HG03175 (cell line): ENCODE results near the gene CRB1.

Experiments
- ATAC-seq: cut with Tn5 transposase; IDR thresholded peaks from one replicate; pipeline ENCODE4 v1.9.1; 2021; ENCODE audit warnings: mild to moderate bottlenecking, moderate library complexity; ENCODE audit not compliant: unreplicated experiment

The CRB1 gene

GRCh38 chr1:197342044-197342565, 74.1 kb downstream of the CRB1 start:
- ATAC-seq: no peak

- ATAC-seq: no peak
These were observed 74.6 kb downstream of the CRB1 start for GRCh38 chr1:197342669-197343068.

- no peak for ATAC-seq
These were observed 75.7 kb downstream of the CRB1 start for GRCh38 chr1:197343663-197344273.

- ATAC-seq: no peak
These were observed 83.9 kb downstream of the CRB1 start for GRCh38 chr1:197351821-197352440.

- ATAC-seq: no peak
These were observed 87.4 kb downstream of the CRB1 start for GRCh38 chr1:197355248-197355995.

- ATAC-seq: peak; percentile 65
These were observed 88.9 kb downstream of the CRB1 start for GRCh38 chr1:197356723-197357533.

DNA sequence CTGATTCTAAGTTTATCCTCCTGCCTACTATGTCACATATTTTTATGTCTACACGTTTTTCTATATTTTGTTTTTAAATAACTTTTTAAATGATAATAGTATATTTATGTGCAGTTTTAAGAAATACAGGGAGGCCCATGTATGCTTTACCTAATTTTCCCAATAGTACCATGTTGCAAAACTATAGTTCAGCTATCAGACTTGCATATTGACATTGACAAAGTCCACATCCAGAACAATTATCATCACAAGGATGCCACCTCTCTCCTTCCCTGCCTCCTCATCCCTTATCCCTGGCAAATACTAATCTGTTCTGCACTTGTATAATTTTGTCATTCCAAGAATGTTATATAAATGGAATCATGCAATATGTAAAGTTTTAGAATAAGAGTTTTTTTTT, 90.9 kb downstream of the CRB1 start:
- ATAC-seq: no peak

- ATAC-seq: no peak
These were observed 92.0 kb downstream of the CRB1 start for GRCh38 chr1:197360068-197360467.

GRCh38 chr1:197362871-197363270, 94.8 kb downstream of the CRB1 start:
- ATAC-seq: no peak

DNA sequence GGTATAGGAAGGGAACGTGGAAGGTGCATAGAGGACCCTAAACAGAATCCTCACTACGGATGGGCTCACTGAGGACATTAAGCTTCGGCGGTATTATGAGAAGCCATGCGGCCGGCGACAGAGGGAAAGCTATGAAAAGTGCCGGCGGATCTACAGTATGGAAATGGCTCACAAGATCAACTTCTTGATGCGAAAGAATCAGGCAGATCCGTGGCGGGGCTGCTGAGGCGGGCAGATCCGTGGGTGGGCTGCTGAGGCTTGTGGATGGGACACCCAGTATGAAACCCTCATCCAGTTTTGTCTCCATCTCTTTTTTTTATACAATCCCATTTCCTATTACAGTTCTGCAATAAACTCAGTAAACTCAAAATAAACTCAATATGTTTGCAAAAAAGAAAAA, 95.8 kb downstream of the CRB1 start:
- ATAC-seq: no peak

DNA sequence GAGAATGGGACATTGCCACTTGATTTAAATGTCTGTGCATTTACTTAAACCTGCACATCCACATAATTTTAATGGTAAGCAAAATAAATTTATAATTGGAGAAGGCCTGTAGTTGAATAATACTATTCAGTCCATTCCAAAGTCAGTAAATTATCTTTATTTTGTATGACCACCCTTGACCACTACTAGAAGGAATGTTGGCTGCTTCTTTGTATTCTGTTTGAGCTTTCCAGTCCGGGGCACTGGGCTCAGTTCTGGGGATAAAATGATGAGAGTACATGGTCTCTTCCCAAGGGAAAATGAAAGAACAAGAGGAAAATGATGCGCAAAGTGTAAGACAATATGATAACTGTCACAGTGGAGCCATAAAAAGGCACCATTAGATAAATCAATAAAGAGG, 98.9 kb downstream of the CRB1 start:
- ATAC-seq: no peak

DNA sequence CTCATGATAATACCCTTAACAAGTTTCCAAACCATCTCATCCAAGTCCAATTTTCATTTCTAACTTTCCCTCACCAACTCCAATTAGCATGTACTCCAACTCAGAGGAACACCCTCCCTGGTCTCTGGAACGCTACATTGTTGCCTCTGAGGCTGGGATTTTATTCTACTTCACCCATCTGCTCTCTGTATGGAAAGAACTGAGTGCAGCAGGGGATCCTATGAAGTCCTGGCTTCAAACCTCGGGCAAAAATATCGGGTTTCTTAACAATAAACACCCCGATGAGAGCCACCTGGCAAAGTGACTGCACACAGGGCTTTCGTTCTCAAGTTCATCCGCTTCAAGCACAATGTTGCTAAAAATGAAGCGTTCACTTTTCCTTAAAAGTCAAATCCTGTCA, 99.6 kb downstream of the CRB1 start:
- no peak for ATAC-seq

DNA sequence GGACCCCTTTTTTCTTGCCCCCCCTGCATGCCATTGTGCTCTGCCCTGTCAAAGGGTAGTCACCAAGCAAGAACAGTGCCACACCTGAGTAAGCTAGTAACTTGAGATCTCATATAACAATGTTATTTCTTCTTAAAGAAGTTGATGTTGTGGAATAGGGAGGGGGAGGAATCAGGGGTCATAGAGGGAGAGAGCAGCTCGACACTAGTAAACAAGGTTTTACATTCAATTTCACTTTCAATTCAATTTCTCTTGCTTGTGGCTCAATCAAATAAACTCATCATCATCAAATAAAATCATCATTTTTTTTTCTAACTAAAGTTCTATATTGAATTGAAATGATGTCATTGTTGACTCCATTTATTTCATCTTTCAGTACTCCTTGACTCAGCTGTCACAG, 106.4 kb downstream of the CRB1 start:
- ATAC-seq: no peak

DNA sequence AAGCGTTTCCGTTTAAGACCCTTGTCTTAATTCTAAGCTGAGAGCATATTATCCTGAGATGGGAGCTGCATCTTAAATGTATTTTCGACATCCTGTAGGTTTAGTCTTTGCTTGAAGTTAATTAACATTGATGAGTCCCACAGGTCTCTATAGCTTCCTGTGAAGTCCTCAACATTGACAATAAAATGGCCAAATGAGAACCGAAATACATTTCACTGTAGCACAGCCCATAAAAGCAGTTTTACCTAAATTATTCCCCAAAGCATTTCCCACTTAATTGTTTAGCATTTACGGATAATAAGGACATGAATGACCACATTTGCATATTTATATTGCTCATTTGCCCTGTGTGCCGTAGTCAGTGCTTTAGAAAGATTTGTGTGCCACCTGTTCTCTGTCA, 116.4 kb downstream of the CRB1 start:
- ATAC-seq: no peak

DNA sequence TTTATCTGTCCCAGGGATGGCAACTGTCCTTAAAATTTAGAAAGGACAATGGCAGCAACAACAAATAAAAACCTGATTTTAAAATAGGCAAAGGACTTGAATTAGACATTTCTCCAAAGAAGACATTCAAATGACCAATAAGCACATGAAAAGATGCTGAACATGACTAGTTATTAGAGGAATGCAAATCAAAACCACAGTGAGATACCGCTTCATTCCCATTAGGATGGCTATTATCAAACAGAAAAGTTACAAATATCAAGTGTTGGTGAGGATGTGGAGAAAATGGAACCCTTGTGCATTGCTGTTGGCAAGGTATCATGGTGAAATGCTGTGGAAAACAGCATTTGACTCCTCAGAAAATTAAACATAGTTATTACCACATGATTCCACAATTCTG, 120.7 kb downstream of the CRB1 start:
- ATAC-seq: no peak

DNA sequence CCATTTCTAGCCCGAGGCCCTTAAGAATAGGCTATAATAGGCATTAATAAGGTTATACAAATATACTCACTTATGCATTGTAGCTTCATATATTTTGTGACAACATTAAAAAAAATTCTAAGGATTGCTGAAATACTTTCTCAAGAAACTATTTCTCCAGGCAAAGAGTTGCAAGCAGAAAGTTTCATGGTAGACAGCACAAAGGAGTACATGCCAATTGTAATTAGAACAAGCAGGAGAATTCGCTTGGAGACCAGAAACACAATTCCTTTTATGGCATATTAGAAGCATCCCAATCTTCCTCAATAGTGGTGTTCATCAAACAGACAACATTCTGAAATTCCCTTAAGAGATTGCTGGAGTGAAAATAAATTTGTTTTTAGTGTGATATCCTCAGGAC, 122.8 kb downstream of the CRB1 start:
- no peak for ATAC-seq

- no peak for ATAC-seq
These were observed 123.5 kb downstream of the CRB1 start for GRCh38 chr1:197391303-197392226.

DNA sequence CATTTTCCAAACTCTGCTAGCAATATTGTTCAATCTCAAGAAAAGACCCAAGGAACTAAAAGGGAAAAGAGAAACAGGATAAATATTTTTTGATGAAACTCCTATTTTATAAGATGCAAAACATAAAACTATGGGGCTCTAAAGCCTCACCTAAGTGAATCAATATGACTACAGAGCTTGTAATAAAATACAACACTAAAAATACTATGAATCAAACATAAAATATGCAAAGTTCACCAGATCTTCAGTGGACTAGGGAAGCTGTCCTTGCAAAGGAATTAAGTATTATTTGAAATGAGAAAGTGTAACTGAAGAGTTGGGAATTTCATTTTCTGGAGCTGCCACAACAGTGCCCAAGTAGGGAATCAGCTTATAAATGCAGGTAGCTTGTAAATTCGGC, 124.5 kb downstream of the CRB1 start:
- ATAC-seq: no peak

DNA sequence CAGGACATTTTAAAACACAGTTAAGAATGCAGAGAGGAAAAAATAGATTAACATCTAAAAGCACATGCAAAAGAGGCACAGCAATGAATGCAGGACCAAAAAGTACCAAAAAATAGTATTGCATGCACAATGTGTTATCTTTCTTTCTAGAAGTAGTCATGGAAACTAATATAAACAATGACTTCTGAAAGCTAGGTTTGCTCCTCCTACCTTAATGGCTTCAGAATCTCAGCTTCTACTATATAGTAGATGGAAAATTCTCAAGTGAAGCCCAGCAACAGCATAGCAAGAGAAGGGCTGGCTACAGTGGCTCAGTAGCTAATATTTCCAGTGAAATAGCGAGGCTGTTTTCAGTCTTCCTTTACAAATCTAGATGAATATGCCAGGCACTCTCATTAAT, 125.1 kb downstream of the CRB1 start:
- ATAC-seq: no peak

GRCh38 chr1:197393772-197394171, 125.7 kb downstream of the CRB1 start:
- no peak for ATAC-seq
